ENCODE data around the gene IRAK2. TPM values are rescaled to one million over a fixed set of nuclear protein-coding genes. Genes with fewer than 3 reads are reported as not detected.

Gene IRAK2
- total and polyA plus RNA-seq, 2 donors (not counting 3 experiments of a cell fraction or from before 2014, with no cell fraction given), result 7.9 to 10.0 TPM

GRCh38 chr3:10145685-10146084 is 19.0 kb upstream of the IRAK2 start:
- no peak overlapping the region for H2AFZ ChIP-seq (ENCODE audit: low read depth, low read length)

More at GRCh38 chr3:10145685-10146084, 19.0 kb upstream of the IRAK2 start:
- no peak for DNase-seq (ENCODE audit: low read depth, low spot score)
- H3K4me3 ChIP-seq (replicated peaks in 1 of 3; ENCODE audit: insufficient read depth in 1 of 3, low read depth in 1 of 3, low read length in 3 of 3), result no peak overlapping the region
- no peak overlapping the region for H3K9ac ChIP-seq (replicated peaks; ENCODE audit: extremely low read depth, insufficient read depth, low read length)
- no peak overlapping the region for H3K27ac ChIP-seq (ENCODE audit: insufficient read depth, low read depth, low read length)
- no peaks in the 10 kb centered on the region for H3K27me3 ChIP-seq (ENCODE audit: control insufficient read depth in 2 of 2, insufficient read depth in 2 of 2, low read length in 2 of 2)
- peaks cover 47% of the 10 kb centered on the region for H3K79me2 ChIP-seq (ENCODE audit: control insufficient read depth, insufficient read depth, low read length)
- intact Hi-C loops (cut with micrococcal nuclease) (loop anchor here (10.0 kb wide), 1 partner anchor 331 kb away; the partner anchor contains the start of gene TTLL3), dilution Hi-C loops (cut with MboI; ENCODE audit: extremely low pct_ligation_motif_present, low sequenced_read_pairs) (no loop called here)
- peaks cover 2% of the 10 kb centered on the region for H4K20me1 ChIP-seq (replicated peaks; ENCODE audit: control insufficient read depth, extremely low read depth, insufficient read depth, low read length)
- H3K9me3 ChIP-seq (replicated peaks; ENCODE audit: control insufficient read depth, insufficient read depth, low read length), result no peaks in the 10 kb centered on the region
- no TSS peak for BruUV-seq (replicated peaks)
- H3K4me2 ChIP-seq (ENCODE audit: insufficient read depth, low read length), result no peak overlapping the region
- H3K4me1 ChIP-seq (ENCODE audit: control insufficient read depth, extremely low read depth, insufficient read depth, low read length), result peaks cover 11% of the 10 kb centered on the region
- peaks cover 0 to 11% of the 10 kb centered on the region in 2 experiments for H3K36me3 ChIP-seq (ENCODE audit: control insufficient read depth in 2 of 2, extremely low read depth in 1 of 2, insufficient read depth in 2 of 2, low read length in 2 of 2)
- H3K9me1 ChIP-seq (replicated peaks; ENCODE audit: control insufficient read depth, extremely low read depth, insufficient read depth, low read length), result no peaks in the 10 kb centered on the region
- CTCF ChIA-PET, result no interaction called here
- TF ChIP-seq CTCF (IDR thresholded peaks at IDR 0.05; ENCODE audit: extremely low read depth in 1 of 2, insufficient read depth in 1 of 2, low read depth in 1 of 2, low read length in 2 of 2) (no peak), POLR2A (IDR thresholded peaks at IDR 0.05; ENCODE audit: low read depth, low read length) (no peak), EZH2 (IDR thresholded peaks at IDR 0.05; ENCODE audit: borderline replicate concordance, low read depth, low read length, severe bottlenecking) (no peak), FOS (IDR thresholded peaks at IDR 0.05; ENCODE audit: borderline replicate concordance, insufficient read depth, low read length) (no peak), MYC (IDR thresholded peaks at IDR 0.05; ENCODE audit: low read depth, low read length) (no peak), POLR2AphosphoS5 (IDR thresholded peaks at IDR 0.05; ENCODE audit: insufficient read depth, low read depth, low read length) (no peak), MAX (IDR thresholded peaks at IDR 0.05; ENCODE audit: insufficient read depth, insufficient read length) (no peak), JUN (IDR thresholded peaks at IDR 0.05; ENCODE audit: borderline replicate concordance, insufficient read depth, insufficient read length, low read depth) (no peak), GATA2 (IDR thresholded peaks at IDR 0.05; ENCODE audit: insufficient read depth, insufficient read length, low read depth, low read length) (no peak)
- FAIRE-seq, result no peak
- POLR2A ChIA-PET, result no interaction called here
